NCI-H748 (cell line): Measurements from ENCODE around the gene NR4A1.

ENCODE experiments used
- DNase-seq: peaks from one replicate; lab custom pipeline; 2025; ENCODE audit not compliant: unreplicated experiment; lab: John Stamatoyannopoulos, UW

Gene NR4A1

DNA sequence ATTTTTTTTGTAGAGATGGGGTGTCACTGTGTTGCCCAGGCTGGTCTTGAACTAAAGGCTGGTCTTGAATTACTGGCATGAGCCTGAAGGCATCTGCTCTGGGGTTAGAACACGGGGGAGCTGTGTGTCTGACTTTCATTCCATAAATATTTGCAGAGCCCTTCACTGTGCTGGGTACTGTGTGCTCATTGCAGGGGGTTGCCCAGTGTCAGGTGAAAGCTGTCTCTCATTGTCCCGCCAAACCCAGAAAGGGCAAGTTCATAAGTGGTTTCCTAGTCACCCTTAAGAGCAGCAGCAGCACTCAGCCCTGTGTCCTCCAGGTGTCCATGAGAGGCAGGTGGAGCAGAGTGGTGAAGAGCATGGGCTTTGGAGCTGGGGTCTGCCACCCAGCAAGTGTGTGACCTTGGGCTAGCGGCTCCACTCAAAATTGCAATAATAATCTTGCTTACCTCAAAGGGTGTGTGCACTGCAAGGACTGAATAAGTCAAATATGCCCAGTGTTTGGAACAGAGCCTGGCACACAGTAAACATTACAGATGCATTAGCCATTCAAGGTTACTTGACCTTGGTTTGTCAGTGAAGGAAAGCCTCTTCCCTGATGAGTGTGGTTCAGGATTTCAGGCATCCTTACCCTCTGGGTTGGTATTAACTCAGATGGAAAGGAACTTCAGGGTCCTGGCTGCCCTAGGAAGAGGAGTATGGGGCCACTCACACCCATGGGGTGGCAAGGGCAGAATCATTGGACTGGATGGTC lies 23.9 kb downstream of the NR4A1 start:
- peak; percentile 14 for DNase-seq

DNA sequence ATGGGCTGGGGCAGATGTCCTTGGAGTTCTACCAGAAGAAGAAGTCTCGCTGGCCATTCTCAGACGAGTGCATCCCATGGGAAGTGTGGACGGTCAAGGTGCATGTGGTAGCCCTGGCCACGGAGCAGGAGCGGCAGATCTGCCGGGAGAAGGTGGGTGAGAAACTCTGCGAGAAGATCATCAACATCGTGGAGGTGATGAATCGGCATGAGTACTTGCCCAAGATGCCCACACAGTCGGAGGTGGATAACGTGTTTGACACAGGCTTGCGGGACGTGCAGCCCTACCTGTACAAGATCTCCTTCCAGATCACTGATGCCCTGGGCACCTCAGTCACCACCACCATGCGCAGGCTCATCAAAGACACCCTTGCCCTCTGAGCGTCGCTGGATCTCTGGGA lies 25.6 kb downstream of the NR4A1 start:
- no peak for DNase-seq

DNA sequence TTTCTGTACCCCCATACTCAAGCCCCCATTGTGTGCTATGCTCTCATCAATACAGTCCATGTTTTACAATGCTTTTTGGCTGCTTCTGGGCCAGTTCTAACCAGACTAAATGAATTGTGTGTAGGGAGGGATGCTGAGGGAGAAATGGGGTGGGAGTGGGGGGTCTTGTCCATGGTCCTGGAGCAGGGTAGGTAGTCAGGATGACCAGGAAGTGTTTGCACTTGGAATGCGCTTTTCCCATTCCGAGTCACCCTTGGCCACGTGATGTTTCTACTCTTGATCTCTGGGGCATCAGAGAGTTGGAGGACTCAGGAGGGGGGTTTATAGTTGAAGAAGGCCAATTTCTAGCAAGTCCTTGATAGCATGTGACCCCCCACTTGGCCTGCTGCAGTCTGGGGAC lies 27.0 kb downstream of the NR4A1 start:
- DNase-seq, result no peak

DNA sequence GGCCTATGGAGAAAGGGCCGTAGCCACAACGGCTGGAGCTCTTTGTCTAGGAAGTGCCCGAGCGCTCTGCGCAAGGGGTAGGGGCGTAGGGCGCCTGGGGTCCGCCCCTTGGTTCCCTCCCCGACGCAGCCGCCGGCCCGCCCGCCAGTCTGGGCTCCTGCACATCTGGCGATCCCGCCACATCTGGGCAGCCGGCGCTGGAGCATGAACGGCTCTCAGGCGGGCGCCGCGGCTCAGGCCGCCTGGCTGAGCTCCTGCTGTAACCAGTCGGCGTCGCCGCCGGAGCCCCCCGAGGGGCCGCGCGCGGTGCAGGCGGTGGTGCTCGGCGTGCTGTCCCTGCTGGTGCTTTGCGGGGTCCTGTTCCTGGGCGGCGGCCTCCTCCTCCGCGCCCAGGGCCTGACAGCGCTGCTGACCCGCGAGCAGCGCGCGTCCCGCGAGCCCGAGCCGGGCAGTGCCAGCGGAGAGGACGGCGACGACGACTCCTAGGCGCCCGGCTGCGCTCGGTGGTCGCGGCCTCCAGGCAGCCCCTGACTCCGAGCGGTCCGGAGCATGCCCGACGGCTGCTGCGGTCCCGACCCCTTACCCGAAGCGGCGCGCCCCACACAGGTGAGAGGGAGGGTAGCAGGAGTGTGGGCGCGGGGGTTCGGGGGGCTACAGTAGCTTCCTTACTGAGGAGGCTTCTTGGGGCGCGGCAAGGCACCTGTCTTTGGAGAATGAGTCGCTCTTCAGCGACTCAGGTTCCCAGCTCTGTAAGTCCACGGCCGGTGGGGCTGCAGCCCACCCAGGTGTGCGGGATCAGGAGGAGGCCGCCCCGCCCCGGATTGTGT lies 28.5 kb downstream of the NR4A1 start, which contains the start of gene SMIM41:
Gene SMIM41, plus strand, starts transcription at position 129 of the 827 bp plus-strand sequence. Its CDS starts 76 bp downstream, at position 205.
- DNase-seq, result no peak

DNA sequence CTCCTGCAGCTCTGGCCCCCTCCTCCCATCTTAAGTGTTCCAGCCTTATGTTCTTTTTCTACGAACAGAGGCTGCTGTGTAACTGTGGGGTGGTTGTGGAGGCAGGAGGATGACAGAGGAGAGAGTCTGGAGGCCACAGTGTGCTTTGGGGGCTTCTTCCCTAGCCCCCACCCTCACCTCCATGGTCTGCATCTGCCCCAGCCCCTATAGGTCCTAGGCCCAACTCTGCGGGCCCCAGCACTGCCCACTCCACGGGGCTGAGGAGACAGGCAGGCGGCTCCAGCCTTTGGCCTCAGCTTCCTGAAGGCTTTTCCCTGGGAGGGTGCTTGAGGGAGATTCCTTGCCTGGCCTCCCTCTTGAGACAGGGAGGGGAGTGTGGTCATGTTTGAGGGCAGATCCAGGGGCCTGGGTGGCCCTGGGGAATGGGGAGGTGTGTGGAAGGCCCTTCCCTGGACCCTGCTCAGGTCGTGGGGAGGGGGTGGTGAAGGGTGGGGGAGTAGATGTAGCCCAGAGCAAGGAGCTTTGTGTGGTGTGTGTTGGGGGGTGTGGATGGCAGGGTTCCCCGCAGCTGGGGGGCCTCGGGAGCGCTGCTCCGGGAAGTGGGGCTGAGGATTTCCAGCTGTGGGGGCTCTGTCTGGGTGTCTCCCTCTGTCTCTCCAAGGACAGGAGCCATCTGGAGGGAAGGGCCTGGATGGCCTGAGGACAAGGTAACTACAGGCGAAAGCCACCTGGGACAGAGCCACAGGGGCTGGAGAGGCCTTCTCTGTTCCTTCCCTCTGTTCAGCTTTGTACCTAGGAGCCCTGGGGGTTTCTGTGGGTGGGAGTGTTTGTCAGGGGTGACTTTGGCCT lies 29.4 kb downstream of the NR4A1 start:
- DNase-seq, result no peak

DNA sequence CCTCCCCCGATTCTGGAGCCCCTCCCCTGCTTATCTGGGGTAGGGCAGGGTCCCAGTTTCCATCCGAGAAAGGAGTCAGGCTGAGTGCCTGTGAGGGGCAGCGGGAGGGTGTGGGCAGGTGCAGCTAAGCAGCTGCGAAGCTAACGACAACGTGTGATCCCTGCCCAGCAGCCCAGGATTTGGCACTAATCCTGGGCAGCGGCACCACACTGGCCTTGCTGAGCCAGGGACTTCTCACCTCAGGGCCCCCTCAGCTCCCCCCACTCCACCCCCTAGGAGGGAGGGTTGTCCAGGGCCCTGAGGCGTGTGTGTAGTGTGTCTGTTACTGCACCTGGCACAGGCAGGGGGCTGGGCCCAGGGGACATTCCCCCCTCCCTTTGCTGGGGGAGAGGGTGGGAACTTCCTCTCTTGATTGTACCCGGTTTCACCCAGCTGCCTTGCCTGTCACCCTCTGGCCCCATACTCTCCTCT lies 30.1 kb downstream of the NR4A1 start:
- peak; percentile 13 for DNase-seq

DNA sequence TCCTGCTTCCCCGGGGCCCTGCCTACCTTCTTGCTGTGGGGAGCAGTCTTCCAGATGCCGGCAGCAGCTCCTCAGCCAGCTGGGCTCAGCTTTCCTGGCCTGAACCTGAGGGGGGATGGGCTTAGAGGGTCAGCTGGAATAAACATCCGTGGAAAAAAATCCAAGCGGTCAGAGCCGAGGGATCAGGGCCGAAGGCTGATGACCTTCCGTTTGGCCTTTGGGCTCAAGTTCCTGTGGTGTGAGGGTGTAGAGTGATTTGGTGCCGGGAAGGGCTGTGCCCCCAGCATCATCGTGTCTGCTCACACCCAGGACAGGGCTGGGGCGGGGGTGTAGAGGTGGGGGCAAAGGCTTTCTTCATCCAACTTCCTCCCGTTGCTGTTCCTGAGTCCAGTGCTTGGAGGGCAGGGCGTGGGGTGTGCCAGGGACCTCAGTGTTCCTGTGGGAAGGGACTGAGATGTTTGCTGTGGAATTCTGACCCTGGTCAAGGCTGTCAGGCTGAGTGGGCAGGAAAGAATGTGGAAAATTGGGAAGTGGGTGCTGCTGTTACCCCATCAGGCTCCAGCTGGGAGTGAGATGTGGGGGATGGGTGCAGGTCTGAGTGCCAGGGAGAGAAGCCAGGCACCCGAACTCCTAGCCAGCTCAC lies 30.9 kb downstream of the NR4A1 start:
- no peak for DNase-seq

DNA sequence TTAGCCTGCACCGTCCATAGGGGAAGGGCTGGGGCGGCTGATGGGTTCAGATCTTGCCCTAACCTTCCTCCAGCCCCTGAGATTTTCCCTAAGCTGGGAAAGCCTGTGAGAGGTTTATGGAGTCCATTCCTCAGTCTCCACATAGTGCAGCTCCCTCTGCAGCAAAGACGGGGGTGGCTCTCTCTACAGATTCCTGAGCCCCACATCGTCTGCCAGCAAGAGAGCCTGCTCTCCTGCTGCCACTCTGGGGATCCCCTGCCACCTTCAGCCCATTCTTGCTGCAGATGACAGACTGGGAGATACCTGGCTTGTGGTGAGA lies 31.4 kb downstream of the NR4A1 start:
- no peak for DNase-seq

DNA sequence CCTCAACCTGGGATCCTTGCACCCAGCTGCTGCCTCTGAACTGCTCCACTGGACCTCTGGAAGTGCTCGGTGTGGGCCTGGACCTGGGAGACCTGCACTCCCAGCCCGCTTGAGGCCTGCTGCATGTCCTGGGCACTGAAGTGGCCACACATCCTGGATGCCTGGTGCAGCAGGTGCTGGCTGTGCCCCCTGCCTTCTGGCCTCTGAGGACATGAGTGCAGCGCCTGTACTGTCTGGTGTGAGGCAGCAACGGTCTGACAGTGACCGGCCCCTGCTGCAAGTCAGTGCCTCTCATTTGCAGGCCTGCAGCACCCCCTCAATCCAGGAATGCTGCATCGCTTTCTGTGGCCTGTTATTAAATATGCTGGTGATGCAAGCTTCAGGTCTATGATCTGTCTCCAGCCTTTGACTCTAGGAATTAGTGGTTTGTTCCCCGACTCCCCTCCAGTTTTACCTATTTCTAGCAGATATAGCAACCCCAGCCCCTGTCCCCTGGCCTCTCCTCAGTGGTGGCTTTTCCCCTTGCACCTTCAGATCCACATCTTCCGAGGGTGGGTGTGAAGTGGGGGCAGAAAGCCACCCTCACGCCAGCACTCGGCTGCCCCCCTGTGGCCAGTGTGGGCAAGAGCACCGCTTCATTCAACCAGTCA lies 31.9 kb downstream of the NR4A1 start:
- peak; percentile 52 for DNase-seq

DNA sequence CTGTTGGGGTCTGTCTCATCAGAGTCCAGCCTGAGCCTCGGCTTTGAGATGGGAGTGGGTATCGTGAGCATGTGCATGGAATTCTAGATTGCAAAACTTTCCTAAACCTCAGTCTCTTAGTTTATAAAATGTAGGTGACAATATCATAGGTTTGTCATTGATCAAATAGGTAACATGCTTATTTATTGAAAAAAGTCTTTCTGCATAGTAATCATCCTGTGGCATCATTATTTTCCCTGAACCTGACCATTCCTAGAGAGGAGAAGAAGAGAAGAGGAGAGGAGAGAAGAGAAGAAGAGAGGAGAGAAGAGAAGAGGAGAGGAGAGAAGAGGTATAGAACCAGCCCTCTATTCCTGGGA lies 32.4 kb downstream of the NR4A1 start:
- no peak for DNase-seq

DNA sequence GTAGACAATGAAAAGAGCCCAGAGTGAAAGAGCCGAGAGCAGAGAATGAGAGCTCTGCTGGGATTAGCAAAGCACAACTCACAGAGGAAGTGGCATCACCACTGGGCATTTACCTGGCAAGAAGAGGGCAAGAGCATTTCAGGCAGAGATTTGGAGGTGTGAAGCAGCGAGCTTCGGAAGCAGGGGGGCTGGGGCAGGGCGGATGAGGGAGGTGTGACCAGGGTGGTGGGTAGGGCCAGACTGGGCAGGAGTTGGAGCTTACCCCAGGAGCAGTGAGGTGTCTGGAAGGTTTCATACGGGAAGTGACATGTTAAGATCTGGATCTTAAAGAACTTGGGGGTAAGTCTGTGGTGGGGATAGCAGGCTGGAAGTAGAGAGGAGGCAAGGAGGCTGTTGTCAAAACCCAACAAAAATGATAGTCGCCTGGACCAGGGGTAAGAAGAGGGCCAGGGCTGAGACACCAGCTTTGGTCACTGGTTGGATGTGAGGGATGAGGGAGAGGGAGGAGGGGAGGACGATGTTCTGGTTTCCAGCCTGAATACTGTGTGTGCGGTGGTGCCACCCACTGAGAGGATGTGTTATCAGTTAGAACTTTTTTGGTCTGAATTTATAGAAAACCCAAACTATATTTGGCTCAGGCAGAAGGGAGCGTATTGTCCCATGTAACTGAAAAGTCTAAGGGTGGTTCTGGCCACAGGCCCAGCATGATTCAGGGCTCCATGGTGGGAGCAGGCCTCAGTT lies 33.4 kb downstream of the NR4A1 start:
- no peak for DNase-seq

DNA sequence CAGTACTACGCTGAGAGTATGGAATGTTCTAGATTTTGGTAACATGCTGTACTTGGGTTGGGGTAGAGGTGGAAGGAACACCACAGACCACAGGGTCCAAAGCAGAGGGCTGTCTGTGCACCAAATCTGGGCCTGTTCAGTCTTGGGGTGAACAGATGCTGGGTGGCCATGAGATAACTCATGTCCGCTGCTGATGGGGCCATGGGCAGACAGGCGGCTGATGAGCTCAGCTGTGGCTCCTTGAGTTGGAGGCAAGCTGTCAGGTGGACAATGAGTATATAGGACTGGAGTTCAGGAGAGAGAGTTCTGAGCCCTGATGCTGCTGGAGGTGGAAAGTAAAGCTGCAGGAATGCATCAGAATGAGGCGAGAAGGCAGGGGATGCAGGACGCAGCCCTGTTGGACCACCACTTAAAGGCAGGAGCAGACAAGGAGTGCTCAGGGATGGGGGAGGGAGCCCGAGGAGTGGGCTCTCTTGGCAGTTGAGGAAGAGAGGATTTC lies 34.5 kb downstream of the NR4A1 start:
- DNase-seq, result no peak

DNA sequence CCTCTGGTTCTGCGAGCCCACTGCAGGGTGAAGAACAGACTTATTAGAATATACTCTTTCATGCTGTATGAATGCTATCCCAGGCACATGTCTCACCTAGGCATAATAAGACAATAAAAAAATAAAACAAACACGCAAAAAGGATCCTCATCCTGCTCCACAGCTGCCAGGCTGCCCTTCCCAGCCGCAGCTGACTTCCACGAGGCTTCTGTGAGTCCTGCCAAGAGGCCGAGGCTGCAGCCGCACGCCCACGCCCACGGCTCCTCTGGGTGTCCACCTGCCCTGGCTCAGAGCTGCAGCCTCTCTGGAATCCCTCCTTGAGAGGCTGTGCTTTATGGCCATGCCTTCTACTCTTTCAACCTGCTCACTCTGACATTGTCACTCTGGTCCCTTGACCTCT lies 35.1 kb downstream of the NR4A1 start:
- no peak for DNase-seq

DNA sequence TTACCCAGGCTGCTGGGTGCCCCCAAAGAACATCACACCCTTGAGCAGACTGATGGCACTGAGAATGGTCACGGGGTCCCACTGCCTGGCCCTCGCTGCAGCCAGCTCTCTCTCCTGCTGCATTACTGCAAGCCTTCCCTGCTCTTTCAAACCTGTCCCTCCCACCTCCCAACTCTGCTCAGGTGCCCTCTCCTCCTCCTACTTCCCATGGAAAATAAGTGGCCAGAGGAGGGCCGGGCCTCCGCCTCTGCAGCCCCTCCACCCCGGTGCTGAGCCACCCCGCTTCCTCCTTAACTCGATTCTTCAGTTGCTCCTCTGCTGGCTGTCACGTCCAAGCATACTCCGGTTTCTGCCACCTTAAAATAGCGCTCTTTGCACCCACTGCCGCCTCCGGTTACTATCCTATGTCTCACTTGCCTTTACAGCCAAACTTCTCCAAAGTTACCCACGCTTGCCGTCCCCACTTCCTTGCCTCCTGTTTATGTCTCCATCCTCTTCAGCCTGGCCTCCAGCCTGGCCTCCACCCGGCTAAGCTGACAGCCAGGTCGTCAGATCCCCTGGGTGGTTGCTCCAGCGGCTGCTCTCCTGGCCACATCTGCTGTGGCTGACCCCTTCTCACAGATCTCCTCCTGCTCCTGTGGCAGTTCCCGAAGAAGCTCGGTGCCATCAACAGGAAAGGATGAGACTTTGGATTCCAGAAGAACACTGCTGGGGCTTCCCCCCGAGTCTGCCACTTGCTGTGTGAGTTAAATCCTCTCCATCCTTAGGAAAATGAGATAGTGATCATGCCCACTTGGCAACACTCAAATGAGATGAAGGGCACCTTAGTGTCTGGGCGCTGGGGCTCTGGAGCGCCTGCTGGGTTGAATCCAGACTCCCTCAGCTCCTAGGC lies 35.9 kb downstream of the NR4A1 start:
- no peak for DNase-seq

DNA sequence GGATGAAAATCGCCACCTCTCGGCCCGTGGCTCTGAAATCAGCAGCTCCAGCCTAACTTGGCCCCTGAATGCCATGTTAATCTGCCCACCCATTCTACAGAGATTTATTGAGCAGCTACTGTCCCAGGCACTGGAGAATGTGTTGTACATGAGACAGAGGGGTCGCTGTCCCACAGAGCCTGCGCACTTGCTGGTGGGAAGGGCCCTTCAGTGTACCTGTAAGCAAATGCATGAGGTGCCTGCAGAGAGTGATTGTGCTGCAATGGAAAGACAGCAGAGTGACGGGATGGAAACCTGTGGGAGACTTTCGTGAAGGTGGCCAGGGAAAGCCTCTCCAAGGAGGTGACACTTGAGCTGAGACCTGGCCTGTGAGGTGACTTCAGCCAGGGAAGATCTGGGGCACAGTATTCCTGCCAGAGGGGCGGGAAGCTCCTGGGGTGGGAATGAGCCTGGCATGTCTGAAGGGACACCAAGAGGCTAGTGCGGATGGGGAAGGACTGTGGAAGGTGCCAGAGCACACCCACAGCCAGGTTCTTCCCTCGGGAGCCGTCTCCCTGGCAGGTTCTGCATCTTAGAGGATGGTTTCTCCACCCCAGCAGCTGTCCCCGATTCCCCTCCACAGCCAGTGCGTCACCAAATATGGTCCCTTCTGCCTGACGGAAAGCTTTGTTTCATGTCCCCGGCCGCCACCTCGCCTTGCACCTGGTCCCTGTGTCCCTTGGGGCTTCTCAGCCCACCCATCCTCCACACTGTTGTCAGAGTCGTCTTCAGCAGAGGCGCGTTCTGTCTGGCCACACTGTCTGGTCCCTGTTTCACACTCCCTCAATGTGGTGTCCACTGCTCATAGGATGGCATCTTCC lies 36.9 kb downstream of the NR4A1 start:
- DNase-seq, result no peak

DNA sequence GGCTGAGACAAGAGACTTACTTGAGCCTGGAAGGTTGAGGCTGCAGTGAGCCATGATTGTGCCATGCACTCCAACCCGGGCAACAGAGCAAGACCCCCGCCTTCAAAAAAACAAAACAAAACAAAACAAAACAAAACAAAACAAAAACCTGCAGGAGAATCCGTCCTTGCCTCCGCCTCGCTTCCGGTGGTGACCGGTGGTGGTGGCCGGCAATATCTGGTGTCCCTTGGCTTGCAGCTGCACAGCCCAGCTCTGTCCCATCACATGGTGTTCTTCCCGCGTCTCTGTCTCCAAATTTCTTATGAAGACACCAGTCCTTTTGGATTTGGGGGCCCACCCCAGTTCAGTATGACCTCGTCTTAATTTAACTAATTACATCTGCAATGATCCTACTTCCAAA lies 38.2 kb downstream of the NR4A1 start:
- DNase-seq, result no peak

DNA sequence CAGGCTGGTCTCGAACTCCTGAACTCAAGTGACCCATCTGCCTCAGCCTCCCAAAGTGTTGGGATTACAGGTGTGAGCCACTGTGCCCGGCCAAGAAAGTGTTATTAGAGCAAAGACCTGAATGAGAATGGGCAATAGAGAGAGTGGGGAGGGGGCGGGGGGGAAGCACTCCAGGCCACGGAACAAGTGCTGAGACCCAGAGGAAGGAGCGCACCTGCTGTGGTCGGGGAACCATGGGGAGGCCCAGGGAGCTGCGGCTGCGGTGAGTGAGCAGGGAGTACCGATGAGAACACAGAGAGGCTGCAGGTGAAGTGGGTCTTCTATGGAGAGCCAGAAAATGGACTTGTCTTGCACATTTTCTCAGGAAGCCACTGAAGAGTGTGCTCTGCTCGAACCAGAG lies 39.0 kb downstream of the NR4A1 start:
- no peak for DNase-seq

DNA sequence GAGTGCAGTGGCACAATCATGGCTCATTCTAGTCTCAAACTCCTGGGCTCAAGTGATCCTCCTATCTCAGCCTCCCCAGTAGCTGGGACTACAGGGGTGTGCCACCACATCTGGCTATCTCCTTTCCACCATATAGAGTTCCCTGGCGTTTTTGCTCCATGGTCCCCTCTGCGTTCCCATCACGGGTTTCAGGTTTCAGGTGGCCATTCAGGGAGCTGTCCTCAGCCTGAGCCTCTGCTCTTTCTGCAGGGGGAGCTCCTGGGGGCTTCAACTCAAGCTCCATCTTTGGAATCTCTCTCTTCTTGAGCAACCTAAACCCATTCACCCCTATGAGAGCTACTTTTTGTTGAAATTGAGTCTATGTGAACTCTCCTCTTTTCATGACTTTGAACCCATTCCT lies 39.8 kb downstream of the NR4A1 start:
- DNase-seq, result no peak
